PC-3 (cell line): ENCODE measurements around the gene CYP19A1. TPM values are rescaled to one million over a fixed set of nuclear protein-coding genes. Genes with fewer than 3 reads are reported as not detected.
A peak's percentile ranks its signal among the peaks of the same experiment; 100 is the strongest.

Experiments
- ATAC-seq: fragments of 200-7000 bp; cut with Tn5 transposase; 2 replicates; pipeline ENCODE4 v1.9.1; 2020; ENCODE audit warnings: mild to moderate bottlenecking, moderate library complexity
- Bru-seq: library from RNA; stranded (reverse); fragments of 400-500 nt; gene quantifications from one replicate; lab custom pipeline; 2021; lab: Mats Ljungman, UMichigan
- BruChase-seq, 2 experiments: library from RNA; stranded (reverse); fragments of 400-500 nt; gene quantifications; one replicate each; lab custom pipeline; 2021; lab: Mats Ljungman, UMichigan
- BruUV-seq: library from RNA; stranded (reverse); fragments of 400-500 nt; replicated peaks from 2 replicates; lab custom pipeline; 2021; lab: Mats Ljungman, UMichigan
- CTCF ChIA-PET: fragments of 300-600 bp; sonication (Branson Sonifier 250); formaldehyde crosslinking; loops from one replicate; lab custom pipeline; 2022; ENCODE audit warnings: antibody characterized with exemption; lab: Charles Lee
- POLR2A ChIA-PET: fragments of 300-600 bp; sonication (Branson Sonifier 250); formaldehyde crosslinking; loops from one replicate; lab custom pipeline; 2022; ENCODE audit warnings: antibody characterized with exemption; ENCODE audit not compliant: unreplicated experiment; lab: Charles Lee
- DNase-seq: peaks from one replicate; pipeline ENCODE4 v3.0.0-alpha.2; 2015
- H2AFZ ChIP-seq: fragments of 300-600 bp; sonication (generic); 2 replicates; pipeline ENCODE4 v1.6.0; 2016; ENCODE audit warnings: antibody characterized with exemption, low read length
- H3F3A ChIP-seq: fragments of 300-600 bp; sonication (generic); one replicate; pipeline ENCODE4 v1.6.0; 2017; ENCODE audit warnings: antibody characterized with exemption, low read length, control low read depth, mild to moderate bottlenecking; ENCODE audit not compliant: unreplicated experiment
- H3K27ac ChIP-seq: fragments of 300-600 bp; sonication (generic); 2 replicates; pipeline ENCODE4 v1.5.1; 2016; ENCODE audit warnings: mild to moderate bottlenecking, low read length
- H3K27me3 ChIP-seq: fragments of 300-600 bp; sonication (generic); 2 replicates; pipeline ENCODE4 v1.6.1; 2016; ENCODE audit warnings: low read length, mixed read lengths
- H3K36me3 ChIP-seq: fragments of 300-600 bp; sonication (generic); 2 replicates; pipeline ENCODE4 v1.6.1; 2016; ENCODE audit warnings: low read depth, mixed run types, low read length, mixed read lengths
- H3K4me1 ChIP-seq: fragments of 300-600 bp; sonication (generic); 2 replicates; pipeline ENCODE4 v1.5.1; 2016; ENCODE audit warnings: low read length; ENCODE audit not compliant: insufficient read depth
- H3K4me2 ChIP-seq: fragments of 300-600 bp; sonication (generic); 2 replicates; pipeline ENCODE4 v1.6.0; 2016; ENCODE audit warnings: low read length
- H3K4me3 ChIP-seq: fragments of 300-600 bp; sonication (generic); 2 replicates; pipeline ENCODE4 v1.5.1; 2016; ENCODE audit warnings: mild to moderate bottlenecking, low read length, mixed read lengths
- H3K79me2 ChIP-seq: fragments of 300-600 bp; sonication (generic); 2 replicates; pipeline ENCODE4 v1.6.1; 2017; ENCODE audit warnings: low read length, mixed read lengths
- H3K9ac ChIP-seq: fragments of 300-600 bp; sonication (generic); 2 replicates; pipeline ENCODE4 v1.6.0; 2016; ENCODE audit warnings: mild to moderate bottlenecking, low read length
- H3K9me2 ChIP-seq: fragments of 300-600 bp; sonication (generic); replicated peaks from 2 replicates; pipeline ENCODE4 v1.6.1; 2016; ENCODE audit warnings: mixed run types, low read length, mixed read lengths
- H3K9me3 ChIP-seq: fragments of 300-600 bp; sonication (generic); 2 replicates; pipeline ENCODE4 v1.6.1; 2016; ENCODE audit warnings: low read length, mixed read lengths
- H4K20me1 ChIP-seq: fragments of 300-600 bp; sonication (generic); 2 replicates; pipeline ENCODE4 v1.6.1; 2016; ENCODE audit warnings: low read length, mixed read lengths
- EZH2 ChIP-seq: fragments of 300-600 bp; sonication (generic); IDR thresholded peaks from one replicate; pipeline ENCODE4 v1.6.1; 2017; ENCODE audit warnings: antibody characterized with exemption, mild to moderate bottlenecking, low read length; ENCODE audit not compliant: unreplicated experiment
- EZH2phosphoT487 ChIP-seq: fragments of 300-600 bp; sonication (generic); IDR thresholded peaks from 2 replicates; pipeline ENCODE4 v1.6.1; 2018; ENCODE audit warnings: mild to moderate bottlenecking, antibody characterized with exemption, low read length, borderline replicate concordance
- intact Hi-C: fragments of 100-400 bp; cut with micrococcal nuclease; formaldehyde crosslinking; loops from 2 replicates; pipeline ENCODE4 v1.9.0; 2023
- long read RNA-seq: library from polyadenylated mRNA; unstranded; transcript quantifications from one replicate; pipeline ENCODE4 v2.0.0, GENCODE V29; 2021; ENCODE audit not compliant: unreplicated experiment
- total RNA-seq: library from RNA; depleted of rRNA; stranded (reverse); fragments of >200 nt; gene quantifications from 2 replicates; pipeline ENCODE4 v1.2.3, GENCODE V29; 2014; rRNA removed
- TF ChIP-seq, protein P1 (sequence below): fragments of 300-600 bp; sonication (generic); conservative IDR thresholded peaks from 2 replicates; pipeline ENCODE4 v1.5.1; 2017; ENCODE audit warnings: antibody characterized with exemption, low read depth, mild to moderate bottlenecking, low read length

The CYP19A1 gene
- total RNA-seq (not detected in 2 replicates), Bru-seq, nascent RNA (percentile 11 among the genes with signal in this experiment), BruChase-seq, experiment 1, labeled RNA remaining after a 6-hour chase (percentile 0 among the genes with signal in this experiment), BruChase-seq, experiment 2, labeled RNA remaining after a 2-hour chase (percentile 18 among the genes with signal in this experiment)
- long read RNA-seq, result 0 reads

DNA sequence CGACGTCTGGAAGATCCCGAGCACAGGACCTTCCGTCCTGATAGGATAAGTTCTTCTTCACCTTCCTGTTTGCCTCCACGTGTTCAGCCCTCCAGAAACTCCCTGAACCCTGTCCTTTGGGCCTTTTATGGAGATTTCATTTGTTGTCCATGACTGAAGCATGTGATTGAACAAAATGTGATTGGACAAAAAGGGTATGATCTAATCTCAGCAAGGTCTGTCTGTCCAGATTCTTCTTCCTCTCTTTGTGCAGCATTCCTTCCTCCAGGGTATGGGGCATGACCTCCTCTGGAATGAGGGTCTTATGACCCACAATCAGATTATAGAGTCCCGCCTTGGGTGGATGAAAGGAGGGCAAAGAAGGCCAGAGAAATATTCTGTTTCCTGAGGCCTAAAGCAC is at the start of gene CYP19A1:
TSS of gene CYP19A1 (minus strand) at position 101 of the 400 bp plus-strand sequence. CDS start 95,684 bp downstream, outside the sequence.
- no peaks in the 10 kb centered on the region for H3K79me2 ChIP-seq
- intact Hi-C loops, result no loop called here
- DNase-seq, result no peak
- ChIA-PET CTCF (no interaction called here), POLR2A (no interaction called here)
- ATAC-seq, result no peak
- H3K27ac ChIP-seq, result no peak within 1 kb of the TSS
- H4K20me1 ChIP-seq, result no peaks in the 10 kb centered on the region
- H3K9ac ChIP-seq, result no peak within 1 kb of the TSS
- H3K4me3 ChIP-seq, result no peak within 1 kb of the TSS
- H3K9me2 ChIP-seq, result no peaks in the 10 kb centered on the region
- H3K27me3 ChIP-seq, result no peaks in the 10 kb centered on the region
- no peak within 1 kb of the TSS for H3K4me2 ChIP-seq
- no peaks in the 10 kb centered on the region for H3K36me3 ChIP-seq
- H3K4me1 ChIP-seq, result no peaks in the 10 kb centered on the region
- no peaks in the 10 kb centered on the region for H3K9me3 ChIP-seq
- TF ChIP-seq, protein P1, sequence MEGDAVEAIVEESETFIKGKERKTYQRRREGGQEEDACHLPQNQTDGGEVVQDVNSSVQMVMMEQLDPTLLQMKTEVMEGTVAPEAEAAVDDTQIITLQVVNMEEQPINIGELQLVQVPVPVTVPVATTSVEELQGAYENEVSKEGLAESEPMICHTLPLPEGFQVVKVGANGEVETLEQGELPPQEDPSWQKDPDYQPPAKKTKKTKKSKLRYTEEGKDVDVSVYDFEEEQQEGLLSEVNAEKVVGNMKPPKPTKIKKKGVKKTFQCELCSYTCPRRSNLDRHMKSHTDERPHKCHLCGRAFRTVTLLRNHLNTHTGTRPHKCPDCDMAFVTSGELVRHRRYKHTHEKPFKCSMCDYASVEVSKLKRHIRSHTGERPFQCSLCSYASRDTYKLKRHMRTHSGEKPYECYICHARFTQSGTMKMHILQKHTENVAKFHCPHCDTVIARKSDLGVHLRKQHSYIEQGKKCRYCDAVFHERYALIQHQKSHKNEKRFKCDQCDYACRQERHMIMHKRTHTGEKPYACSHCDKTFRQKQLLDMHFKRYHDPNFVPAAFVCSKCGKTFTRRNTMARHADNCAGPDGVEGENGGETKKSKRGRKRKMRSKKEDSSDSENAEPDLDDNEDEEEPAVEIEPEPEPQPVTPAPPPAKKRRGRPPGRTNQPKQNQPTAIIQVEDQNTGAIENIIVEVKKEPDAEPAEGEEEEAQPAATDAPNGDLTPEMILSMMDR, result no peak
- TF ChIP-seq EZH2phosphoT487, result no peak
- TF ChIP-seq EZH2, result no peak
- no TSS peak for BruUV-seq
- no peaks in the 10 kb centered on the region for H3F3A ChIP-seq
- no peak within 1 kb of the TSS for H2AFZ ChIP-seq

DNA sequence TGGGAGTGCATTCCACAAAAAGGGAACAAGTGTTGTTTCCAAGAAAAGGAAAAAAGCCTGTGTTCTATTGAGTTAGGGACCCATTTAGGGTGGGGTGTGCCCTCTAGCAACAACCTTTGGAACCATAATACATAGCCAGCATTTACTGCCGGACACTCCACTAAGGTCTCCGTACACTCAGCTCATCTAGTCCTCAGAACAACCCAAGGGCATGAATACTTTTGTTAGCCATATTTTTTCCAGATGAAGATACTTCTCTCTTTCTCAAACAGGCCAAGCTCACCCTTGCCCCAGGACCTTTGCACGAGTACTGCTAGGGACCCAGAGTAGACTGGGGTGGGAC is 49.3 kb upstream of the CYP19A1 start:
- H3K36me3 ChIP-seq, result no peaks in the 10 kb centered on the region
- no peaks in the 10 kb centered on the region for H3F3A ChIP-seq
- no peak overlapping the region for H3K4me2 ChIP-seq
- no peaks in the 10 kb centered on the region for H4K20me1 ChIP-seq
- H3K27me3 ChIP-seq, result no peaks in the 10 kb centered on the region
- no peak for ATAC-seq
- H3K9me2 ChIP-seq, result no peaks in the 10 kb centered on the region
- no peak for TF ChIP-seq EZH2
- TF ChIP-seq, protein P1, result no peak
- TF ChIP-seq EZH2phosphoT487, result no peak
- H3K27ac ChIP-seq, result no peak overlapping the region
- no TSS peak for BruUV-seq
- POLR2A ChIA-PET, result no interaction called here
- H3K9me3 ChIP-seq, result no peaks in the 10 kb centered on the region
- intact Hi-C loops, result no loop called here
- H3K4me1 ChIP-seq, result no peaks in the 10 kb centered on the region
- DNase-seq, result no peak
- H2AFZ ChIP-seq, result no peak overlapping the region
- CTCF ChIA-PET, result no interaction called here
- H3K4me3 ChIP-seq, result no peak overlapping the region
- no peaks in the 10 kb centered on the region for H3K79me2 ChIP-seq
- H3K9ac ChIP-seq, result no peak overlapping the region

DNA sequence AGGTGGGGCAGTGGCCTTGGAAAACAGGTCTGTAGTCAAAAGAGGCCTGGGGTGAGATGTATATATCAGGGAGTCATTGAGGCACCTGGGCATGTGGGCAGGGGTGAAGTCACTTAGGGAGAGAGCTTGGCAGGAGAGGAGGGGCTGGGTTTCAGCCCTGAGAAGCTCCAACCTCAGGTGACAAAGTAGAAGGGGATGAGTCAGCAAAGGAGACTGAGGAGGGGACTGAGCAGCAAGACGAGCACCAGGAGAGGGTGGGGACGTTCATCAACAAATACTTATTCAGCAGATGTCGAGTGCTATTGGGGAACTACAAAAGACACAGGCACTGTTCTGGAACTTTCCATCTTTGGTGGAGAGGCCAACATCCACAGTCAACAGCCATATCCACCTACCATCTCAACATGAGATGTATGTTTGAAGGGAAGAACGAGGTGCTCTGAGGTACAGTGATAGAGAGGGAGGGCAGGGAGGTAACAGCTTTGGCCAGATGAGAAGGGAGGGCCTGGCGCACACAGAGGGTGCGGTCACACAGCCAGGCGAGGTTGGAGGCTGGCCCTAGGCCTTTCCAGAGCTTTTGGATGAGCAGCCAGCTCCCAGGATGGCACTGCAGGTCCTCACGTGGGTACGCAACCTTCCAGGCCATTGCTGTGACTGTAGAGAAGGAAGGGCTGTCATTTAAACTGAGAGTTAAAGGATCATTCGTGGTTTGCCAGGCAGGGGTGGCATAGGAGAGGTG is 48.7 kb upstream of the CYP19A1 start:
- Histone ChIP-seq H3K79me2 (no peaks in the 10 kb centered on the region), H4K20me1 (no peaks in the 10 kb centered on the region), H3K9me2 (no peaks in the 10 kb centered on the region), H3K9me3 (no peaks in the 10 kb centered on the region), H3K4me3 (no peak overlapping the region), H3K4me2 (no peak overlapping the region), H2AFZ (no peak overlapping the region), H3K4me1 (no peaks in the 10 kb centered on the region), H3K36me3 (no peaks in the 10 kb centered on the region), H3F3A (no peaks in the 10 kb centered on the region), H3K9ac (no peak overlapping the region), H3K27me3 (no peaks in the 10 kb centered on the region), H3K27ac (no peak overlapping the region)
- POLR2A ChIA-PET, result no interaction called here
- BruUV-seq, result no TSS peak
- intact Hi-C loops, result no loop called here
- no peak for ATAC-seq
- TF ChIP-seq EZH2phosphoT487, result no peak
- TF ChIP-seq, protein P1, result no peak
- TF ChIP-seq EZH2, result no peak
- CTCF ChIA-PET, result no interaction called here
- no peak for DNase-seq
